ENCODE data around the gene N4BP2.

DNA sequence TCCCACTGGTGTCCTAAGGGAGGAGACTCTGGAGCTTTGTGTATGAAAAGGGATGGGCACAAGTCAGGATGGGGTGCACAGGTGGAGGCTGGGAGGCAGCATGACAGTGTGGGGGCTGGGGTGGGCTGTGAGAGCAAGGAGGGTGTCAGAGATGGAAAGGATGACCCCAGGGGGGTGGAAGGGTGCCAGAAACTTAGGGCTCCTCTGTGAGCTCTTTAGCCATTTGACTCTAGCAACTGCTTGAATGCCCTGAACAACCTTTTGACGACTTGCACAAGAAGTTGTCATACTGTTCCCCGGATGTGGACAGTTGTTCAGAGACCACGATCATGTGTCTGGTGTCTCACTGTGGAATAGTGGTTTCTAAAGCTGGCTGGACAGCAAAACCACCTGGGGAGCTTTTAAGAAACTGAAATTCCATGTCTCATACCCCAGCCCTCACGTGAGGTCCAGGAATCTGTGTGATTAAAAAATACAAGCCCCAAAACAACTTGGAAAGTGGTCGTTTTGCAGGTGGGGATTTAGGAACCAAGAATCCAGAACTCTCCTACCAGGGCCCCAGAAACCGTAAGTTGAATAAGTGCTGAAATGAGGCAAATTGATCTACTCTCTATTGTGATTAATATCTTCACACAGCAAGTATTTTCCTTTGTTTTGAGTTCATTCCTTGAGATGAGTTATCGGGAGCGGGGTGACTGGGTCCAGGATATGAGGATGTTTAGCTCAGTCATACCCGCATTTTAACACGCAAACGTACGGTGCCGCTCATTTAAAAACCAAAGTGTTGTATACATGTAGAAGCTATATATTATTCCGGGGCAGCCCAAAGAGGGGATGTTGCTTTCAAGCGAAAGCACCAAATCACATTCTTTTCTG lies 143.6 kb downstream of the N4BP2 start:
- TF ChIP-seq POLR2A (IDR thresholded peaks at IDR 0.05; ENCODE audit: control extremely low read depth in 1 of 2, low read depth in 2 of 2, low read length in 2 of 2): no peak
- TF ChIP-seq, protein P1, sequence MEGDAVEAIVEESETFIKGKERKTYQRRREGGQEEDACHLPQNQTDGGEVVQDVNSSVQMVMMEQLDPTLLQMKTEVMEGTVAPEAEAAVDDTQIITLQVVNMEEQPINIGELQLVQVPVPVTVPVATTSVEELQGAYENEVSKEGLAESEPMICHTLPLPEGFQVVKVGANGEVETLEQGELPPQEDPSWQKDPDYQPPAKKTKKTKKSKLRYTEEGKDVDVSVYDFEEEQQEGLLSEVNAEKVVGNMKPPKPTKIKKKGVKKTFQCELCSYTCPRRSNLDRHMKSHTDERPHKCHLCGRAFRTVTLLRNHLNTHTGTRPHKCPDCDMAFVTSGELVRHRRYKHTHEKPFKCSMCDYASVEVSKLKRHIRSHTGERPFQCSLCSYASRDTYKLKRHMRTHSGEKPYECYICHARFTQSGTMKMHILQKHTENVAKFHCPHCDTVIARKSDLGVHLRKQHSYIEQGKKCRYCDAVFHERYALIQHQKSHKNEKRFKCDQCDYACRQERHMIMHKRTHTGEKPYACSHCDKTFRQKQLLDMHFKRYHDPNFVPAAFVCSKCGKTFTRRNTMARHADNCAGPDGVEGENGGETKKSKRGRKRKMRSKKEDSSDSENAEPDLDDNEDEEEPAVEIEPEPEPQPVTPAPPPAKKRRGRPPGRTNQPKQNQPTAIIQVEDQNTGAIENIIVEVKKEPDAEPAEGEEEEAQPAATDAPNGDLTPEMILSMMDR (IDR thresholded peaks at IDR 0.05; ENCODE audit: control extremely low read depth in 1 of 3, insufficient read depth in 1 of 3, low read depth in 1 of 3, low read length in 3 of 3): no peak
- TF ChIP-seq, protein P2, sequence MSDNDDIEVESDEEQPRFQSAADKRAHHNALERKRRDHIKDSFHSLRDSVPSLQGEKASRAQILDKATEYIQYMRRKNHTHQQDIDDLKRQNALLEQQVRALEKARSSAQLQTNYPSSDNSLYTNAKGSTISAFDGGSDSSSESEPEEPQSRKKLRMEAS (IDR thresholded peaks at IDR 0.05): no peak
- TF ChIP-seq RBBP5 (IDR thresholded peaks at IDR 0.05; ENCODE audit: borderline replicate concordance, low read depth, low read length): no peak
- TF ChIP-seq TCF12 (IDR thresholded peaks at IDR 0.05; ENCODE audit: low read depth, low read length): no peak
